Measurements from ENCODE around the gene PCK2. TPM values are rescaled to one million over a fixed set of nuclear protein-coding genes. Genes with fewer than 3 reads are reported as not detected.
A peak's percentile ranks its signal among the peaks of the same experiment; 100 is the strongest.

PCK2 gene
- total RNA-seq, 2 donors from 2014 or later, result 133 to 173 TPM

- Histone ChIP-seq H3K27me3 (no peaks in the 10 kb centered on the region), H3K27ac (peak overlapping the region; percentile 61), H3K4me3 (no peak overlapping the region), H3K4me1 (peaks cover 6% of the 10 kb centered on the region), H3K9ac (ENCODE audit: low read depth in 2 of 2, low read length in 2 of 2) (peak overlapping the region in 1 of 2 donors; percentile 49), H3K36me3 (no peaks in the 10 kb centered on the region), H3K9me3 (no peaks in the 10 kb centered on the region)
- intact Hi-C loops (cut with DNase I), result no loop called here
- TF ChIP-seq CTCF (IDR thresholded peaks at IDR 0.05), result no peak
- DNase-seq, result no peak
Measured at GRCh38 chr14:24067133-24068082, 26.7 kb upstream of the PCK2 start.

GRCh38 chr14:24068711-24069410 is 25.2 kb upstream of the PCK2 start:
- DNase-seq, result no peak
- intact Hi-C loops (cut with DNase I), result no loop called here

GRCh38 chr14:24069411-24069735 is 24.7 kb upstream of the PCK2 start:
- H3K36me3 ChIP-seq, result no peaks in the 10 kb centered on the region
- peaks cover 6% of the 10 kb centered on the region for H3K4me1 ChIP-seq
- no peaks in the 10 kb centered on the region for H3K9me3 ChIP-seq
- DNase-seq, result no peak
- no peaks in the 10 kb centered on the region for H3K27me3 ChIP-seq
- no peak overlapping the region for H3K27ac ChIP-seq
- H3K4me3 ChIP-seq, result no peak overlapping the region
- no peak overlapping the region for H3K9ac ChIP-seq (ENCODE audit: low read depth in 2 of 2, low read length in 2 of 2)
- intact Hi-C loops (cut with DNase I), result no loop called here
- TF ChIP-seq CTCF (IDR thresholded peaks at IDR 0.05), result no peak

More at GRCh38 chr14:24068711-24069410, 25.2 kb upstream of the PCK2 start:
- no peaks in the 10 kb centered on the region for H3K36me3 ChIP-seq
- H3K9me3 ChIP-seq, result no peaks in the 10 kb centered on the region
- H3K27me3 ChIP-seq, result no peaks in the 10 kb centered on the region
- TF ChIP-seq CTCF (IDR thresholded peaks at IDR 0.05), result no peak
- H3K4me1 ChIP-seq, result peaks cover 6% of the 10 kb centered on the region
- H3K4me3 ChIP-seq, result no peak overlapping the region
- H3K9ac ChIP-seq (ENCODE audit: low read depth in 2 of 2, low read length in 2 of 2), result no peak overlapping the region
- no peak overlapping the region for H3K27ac ChIP-seq

- no peak overlapping the region for H3K4me3 ChIP-seq
- no peaks in the 10 kb centered on the region for H3K27me3 ChIP-seq
- no peak overlapping the region for H3K27ac ChIP-seq
- intact Hi-C loops (cut with DNase I), result no loop called here
- no peak overlapping the region for H3K9ac ChIP-seq (ENCODE audit: low read depth in 2 of 2, low read length in 2 of 2)
- no peak for DNase-seq
- H3K36me3 ChIP-seq, result no peaks in the 10 kb centered on the region
- peaks cover 6% of the 10 kb centered on the region for H3K4me1 ChIP-seq
- no peak for TF ChIP-seq CTCF (IDR thresholded peaks at IDR 0.05)
- H3K9me3 ChIP-seq, result no peaks in the 10 kb centered on the region
Measured at GRCh38 chr14:24070285-24071143, 23.6 kb upstream of the PCK2 start.

- H3K27me3 ChIP-seq, result no peaks in the 10 kb centered on the region
- TF ChIP-seq CTCF (IDR thresholded peaks at IDR 0.05), result no peak
- H3K27ac ChIP-seq, result no peak within 1 kb of the TSS
- no peak for DNase-seq
- H3K4me3 ChIP-seq, result no peak within 1 kb of the TSS
- intact Hi-C loops (cut with DNase I), result no loop called here
- no peak within 1 kb of the TSS for H3K9ac ChIP-seq (ENCODE audit: low read depth in 2 of 2, low read length in 2 of 2)
- H3K4me1 ChIP-seq, result peaks cover 6% of the 10 kb centered on the region
- H3K36me3 ChIP-seq, result no peaks in the 10 kb centered on the region
- no peaks in the 10 kb centered on the region for H3K9me3 ChIP-seq
Measured at GRCh38 chr14:24071144-24071697, 22.9 kb upstream of the PCK2 start, which contains the start of gene CPNE6. CPNE6 (plus strand) TSS chr14:24071562; CDS start chr14:24072937, 1,375 bp downstream.
